ENCODE data around the gene TPCN2. TPM values are rescaled to one million over a fixed set of nuclear protein-coding genes. Genes with fewer than 3 reads are reported as not detected.
A peak's percentile ranks its signal among the peaks of the same experiment; 100 is the strongest.

The TPCN2 gene
- polyA plus RNA-seq, 3 donors, result 29.3 to 52.8 (median 31.5) TPM

GRCh38 chr11:69010361-69010891 is 38.3 kb upstream of the TPCN2 start:
- Mint-ChIP-seq H3K27ac (no peak overlapping the region), H3K27me3 (ENCODE audit: low read depth in 3 of 3) (peaks cover 38 to 73% (median 61%) of the 10 kb centered on the region in 3 donors), H3K4me1 (peaks cover 51% of the 10 kb centered on the region), H3K4me3 (peak overlapping the region in 1 of 2 donors; percentile 6), H3K9me3 (peaks cover 0 to 3% (median 2%) of the 10 kb centered on the region in 7 donors), H3K36me3 (peaks cover 3% of the 10 kb centered on the region in 2 donors)
- Histone ChIP-seq H3K4me1 (ENCODE audit: control insufficient read depth in 1 of 2, insufficient read depth in 2 of 2, low read length in 2 of 2) (peaks cover 41 to 66% of the 10 kb centered on the region in 2 donors), H3K4me3 (replicated peaks in 1 of 3; ENCODE audit: low read depth in 2 of 3, low read length in 3 of 3) (peak overlapping the region in 1 of 3 experiments; percentile 61), H3K27me3 (ENCODE audit: control insufficient read depth in 2 of 2, insufficient read depth in 2 of 2, low read length in 2 of 2) (peaks cover 0 to 49% of the 10 kb centered on the region in 2 donors), H3K27ac (ENCODE audit: low read depth in 1 of 2, low read length in 2 of 2) (no peak overlapping the region), H3K9me3 (replicated peaks in 1 of 2; ENCODE audit: control insufficient read depth in 1 of 2, insufficient read depth in 1 of 2, low read length in 2 of 2) (no peaks in the 10 kb centered on the region), H2AFZ (ENCODE audit: insufficient read depth, low read depth, low read length, poor library complexity, severe bottlenecking) (peak overlapping the region; percentile 72), H3K9ac (ENCODE audit: insufficient read depth, low read length, poor library complexity, severe bottlenecking) (peak overlapping the region; percentile 38), H3K36me3 (replicated peaks in 1 of 2; ENCODE audit: control insufficient read depth in 1 of 2, insufficient read depth in 2 of 2, low read length in 2 of 2) (no peaks in the 10 kb centered on the region), H4K20me1 (ENCODE audit: insufficient read depth, low read length) (no peaks in the 10 kb centered on the region), H3K4me2 (replicated peaks; ENCODE audit: extremely low read depth, low read length, poor library complexity, severe bottlenecking) (peak overlapping the region; percentile 72), H3K79me2 (ENCODE audit: insufficient read depth, low read length) (no peaks in the 10 kb centered on the region)
- WGBS (ENCODE audit: insufficient coverage), result 90% methylated on average over 2 of the region's 9 CpGs
- no peak for DNase-seq
- no peak for TF ChIP-seq CTCF (IDR thresholded peaks at IDR 0.05)
- intact Hi-C loops (cut with micrococcal nuclease), result no loop called here

GRCh38 chr11:69010964-69011623 is 37.6 kb upstream of the TPCN2 start:
- Mint-ChIP-seq H3K4me1 (peaks cover 49% of the 10 kb centered on the region), H3K4me3 (peak overlapping the region; percentile 28 to 64), H3K9me3 (peaks cover 0 to 3% (median 0%) of the 10 kb centered on the region in 7 donors), H3K27ac (peak overlapping the region in 1 of 7 donors; percentile 42), H3K27me3 (ENCODE audit: low read depth in 3 of 3) (peaks cover 36 to 67% (median 59%) of the 10 kb centered on the region in 3 donors), H3K36me3 (peaks cover 3% of the 10 kb centered on the region in 2 donors)
- H3K4me3 ChIP-seq (replicated peaks in 1 of 3; ENCODE audit: low read depth in 2 of 3, low read length in 3 of 3), result peak overlapping the region in 1 of 3 experiments; percentile 61
- H2AFZ ChIP-seq (ENCODE audit: insufficient read depth, low read depth, low read length, poor library complexity, severe bottlenecking), result peak overlapping the region; percentile 72
- H3K27me3 ChIP-seq (ENCODE audit: control insufficient read depth in 2 of 2, insufficient read depth in 2 of 2, low read length in 2 of 2), result peaks cover 0 to 49% of the 10 kb centered on the region in 2 donors
- H4K20me1 ChIP-seq (ENCODE audit: insufficient read depth, low read length), result no peaks in the 10 kb centered on the region
- intact Hi-C loops (cut with micrococcal nuclease), result no loop called here
- peak overlapping the region; percentile 38 for H3K9ac ChIP-seq (ENCODE audit: insufficient read depth, low read length, poor library complexity, severe bottlenecking)
- peaks cover 41 to 66% of the 10 kb centered on the region in 2 donors for H3K4me1 ChIP-seq (ENCODE audit: control insufficient read depth in 1 of 2, insufficient read depth in 2 of 2, low read length in 2 of 2)
- no peak for TF ChIP-seq CTCF (IDR thresholded peaks at IDR 0.05)
- no peaks in the 10 kb centered on the region for H3K36me3 ChIP-seq (replicated peaks in 1 of 2; ENCODE audit: control insufficient read depth in 1 of 2, insufficient read depth in 2 of 2, low read length in 2 of 2)
- no peaks in the 10 kb centered on the region for H3K9me3 ChIP-seq (replicated peaks in 1 of 2; ENCODE audit: control insufficient read depth in 1 of 2, insufficient read depth in 1 of 2, low read length in 2 of 2)
- H3K79me2 ChIP-seq (ENCODE audit: insufficient read depth, low read length), result no peaks in the 10 kb centered on the region
- WGBS (ENCODE audit: insufficient coverage), result 12% methylated on average over 40 of the region's 43 CpGs
- H3K4me2 ChIP-seq (replicated peaks; ENCODE audit: extremely low read depth, low read length, poor library complexity, severe bottlenecking), result peak overlapping the region; percentile 72
- no peak overlapping the region for H3K27ac ChIP-seq (ENCODE audit: low read depth in 1 of 2, low read length in 2 of 2)
- DNase-seq, result peak; percentile 34 to 43 (median 36)
